Gastroesophageal sphincter (tissue), 3 donors: Measurements from ENCODE around the gene SDS.

Experiments
- CTCF ChIP-seq, 4 experiments: fragments of 200-600 bp in 2 of 4; fragments of 450-650 bp in 2 of 4; sonication (generic) in 1 of 4; IDR thresholded peaks; one replicate each; pipeline ENCODE4 v1.5.1; 2017 to 2019; ENCODE audit warnings: antibody characterized with exemption in 4 of 4, mild to moderate bottlenecking in 2 of 4, moderate library complexity in 2 of 4
- POLR2A ChIP-seq, 2 donors: fragments of 450-650 bp; IDR thresholded peaks; one replicate each; pipeline ENCODE4 v1.6.1; 2017; ENCODE audit warnings: antibody characterized with exemption in 2 of 2, mild to moderate bottlenecking in 2 of 2, moderate library complexity in 1 of 2
- POLR2AphosphoS5 ChIP-seq: sonication (generic); formaldehyde crosslinking; IDR thresholded peaks from one replicate; pipeline ENCODE4 v1.6.1; 2017; ENCODE audit warnings: antibody characterized with exemption

GRCh38 chr12:113439606-113440030 is 35.9 kb upstream of the SDS start:
- TF ChIP-seq CTCF (IDR thresholded peaks at IDR 0.05): peak in 1 of 4 experiments; percentile 44
- no peak for TF ChIP-seq POLR2A (IDR thresholded peaks at IDR 0.05)
- no peak for TF ChIP-seq POLR2AphosphoS5
